MCF 10A (cell line): ENCODE data around the gene NINJ2. TPM values are rescaled to one million over a fixed set of nuclear protein-coding genes. Genes with fewer than 3 reads are reported as not detected.
A peak's percentile ranks its signal among the peaks of the same experiment; 100 is the strongest.
"Not testable (repeated sequence)": the region's sequence is repeated elsewhere in the genome, so short reads cannot be mapped to it uniquely, and the experiment has no call there.

Source experiments
- Bru-seq: library from RNA; stranded (reverse); fragments of 400-500 nt; gene quantifications from one replicate; lab custom pipeline; 2021; lab: Mats Ljungman, UMichigan
- BruChase-seq, 2 experiments: library from RNA; stranded (reverse); fragments of 400-500 nt; gene quantifications; one replicate each; lab custom pipeline; 2021; lab: Mats Ljungman, UMichigan
- BruUV-seq: library from RNA; stranded (reverse); fragments of 400-500 nt; replicated peaks from 2 replicates; lab custom pipeline; 2021; lab: Mats Ljungman, UMichigan
- CTCF ChIA-PET: fragments of 300-600 bp; sonication (Branson Sonifier 250); formaldehyde crosslinking; extraction: SDS; loops from one replicate; lab custom pipeline; 2021; ENCODE audit warnings: antibody characterized with exemption, inconsistent platforms; lab: Yijun Ruan, JAX
- POLR2A ChIA-PET: fragments of 300-600, 350-650 bp; sonication (Branson Sonifier 250); formaldehyde crosslinking; extraction: SDS; loops from one replicate; lab custom pipeline; 2020; ENCODE audit warnings: antibody characterized with exemption, inconsistent platforms; lab: Yijun Ruan, JAX
- DNase-seq: peaks from one replicate; pipeline ENCODE4 v3.0.0-alpha.2; 2018; ENCODE audit not compliant: unreplicated experiment
- H3K27ac Mint-ChIP-seq: one replicate; pipeline ENCODE4 v1.8.0; 2022; ENCODE audit warnings: mild to moderate bottlenecking, low read depth, mixed read lengths; ENCODE audit not compliant: unreplicated experiment
- H3K27me3 Mint-ChIP-seq: one replicate; pipeline ENCODE4 v1.8.0; 2022; ENCODE audit warnings: mixed read lengths; ENCODE audit not compliant: insufficient read depth, unreplicated experiment
- H3K36me3 Mint-ChIP-seq: one replicate; pipeline ENCODE4 v1.8.0; 2022; ENCODE audit warnings: mild to moderate bottlenecking, moderate library complexity, mixed read lengths; ENCODE audit not compliant: insufficient read depth, unreplicated experiment
- H3K4me1 Mint-ChIP-seq: one replicate; pipeline ENCODE4 v1.8.0; 2022; ENCODE audit warnings: mixed read lengths; ENCODE audit not compliant: insufficient read depth, unreplicated experiment
- H3K4me3 Mint-ChIP-seq: one replicate; pipeline ENCODE4 v1.8.0; 2022; ENCODE audit warnings: mild to moderate bottlenecking, moderate library complexity, mixed read lengths; ENCODE audit not compliant: unreplicated experiment
- H3K9me3 Mint-ChIP-seq: one replicate; pipeline ENCODE4 v1.8.0; 2022; ENCODE audit warnings: mixed read lengths; ENCODE audit not compliant: unreplicated experiment
- intact Hi-C: fragments of 100-400 bp; cut with micrococcal nuclease; formaldehyde crosslinking; loops from 2 replicates; pipeline ENCODE4 v1.14.1; 2022
- long read RNA-seq: library from polyadenylated mRNA; stranded (forward); transcript quantifications from one replicate; pipeline ENCODE4 v2.0.0, GENCODE V29; 2022
- total RNA-seq: library from RNA; stranded (reverse); gene quantifications from 2 replicates; pipeline ENCODE4 v1.2.3, GENCODE V29; 2022
- TF ChIP-seq, protein P1 (sequence below): fragments of 200-600 bp; IDR thresholded peaks from one replicate; pipeline ENCODE4 v1.8.0; 2022; ENCODE audit warnings: antibody characterized with exemption, mild to moderate bottlenecking; ENCODE audit not compliant: unreplicated experiment

NINJ2 gene, protein sequence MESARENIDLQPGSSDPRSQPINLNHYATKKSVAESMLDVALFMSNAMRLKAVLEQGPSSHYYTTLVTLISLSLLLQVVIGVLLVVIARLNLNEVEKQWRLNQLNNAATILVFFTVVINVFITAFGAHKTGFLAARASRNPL
- total RNA-seq (not detected in 2 replicates), Bru-seq, nascent RNA (percentile 2 among the genes with signal in this experiment), BruChase-seq, experiment 1, labeled RNA remaining after a 6-hour chase (percentile 2 among the genes with signal in this experiment), BruChase-seq, experiment 2, labeled RNA remaining after a 2-hour chase (percentile 5 among the genes with signal in this experiment)
- long read RNA-seq = 0 reads

DNA sequence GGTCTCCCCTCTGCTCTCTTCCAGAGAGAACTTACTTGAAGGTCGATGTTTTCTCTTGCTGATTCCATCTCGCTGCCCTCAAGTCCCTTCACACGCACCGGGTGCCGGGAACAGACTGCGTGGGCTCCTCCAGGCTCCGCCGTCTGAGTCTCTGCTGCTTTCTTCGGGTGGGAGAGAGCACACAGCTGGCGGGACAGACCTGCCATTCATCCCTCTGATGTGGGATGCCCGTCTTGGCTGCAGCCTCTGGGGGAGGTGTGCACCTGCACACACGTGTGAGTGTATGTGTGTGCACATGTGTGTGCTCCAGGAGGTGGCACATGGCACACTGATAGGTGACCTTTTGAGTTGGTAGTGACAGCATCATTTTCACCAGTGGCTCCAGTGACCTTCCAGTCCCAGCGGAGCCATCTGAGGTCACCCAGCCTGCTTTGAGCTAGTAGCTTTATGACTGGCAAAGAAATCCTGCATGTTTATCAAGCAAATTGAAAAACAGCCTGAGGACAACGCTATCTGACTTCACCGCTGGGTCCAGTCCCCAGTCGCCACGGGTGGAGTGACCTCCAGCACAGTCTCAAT lies at the start of gene NINJ2:
TSS of gene NINJ2 (minus strand) at position 153 of the 579 bp plus-strand sequence. CDS start at position 68, 85 bp downstream.
- BruUV-seq = no TSS peak
- H3K4me3 Mint-ChIP-seq = no peak within 1 kb of the TSS
- TF ChIP-seq, protein P1, sequence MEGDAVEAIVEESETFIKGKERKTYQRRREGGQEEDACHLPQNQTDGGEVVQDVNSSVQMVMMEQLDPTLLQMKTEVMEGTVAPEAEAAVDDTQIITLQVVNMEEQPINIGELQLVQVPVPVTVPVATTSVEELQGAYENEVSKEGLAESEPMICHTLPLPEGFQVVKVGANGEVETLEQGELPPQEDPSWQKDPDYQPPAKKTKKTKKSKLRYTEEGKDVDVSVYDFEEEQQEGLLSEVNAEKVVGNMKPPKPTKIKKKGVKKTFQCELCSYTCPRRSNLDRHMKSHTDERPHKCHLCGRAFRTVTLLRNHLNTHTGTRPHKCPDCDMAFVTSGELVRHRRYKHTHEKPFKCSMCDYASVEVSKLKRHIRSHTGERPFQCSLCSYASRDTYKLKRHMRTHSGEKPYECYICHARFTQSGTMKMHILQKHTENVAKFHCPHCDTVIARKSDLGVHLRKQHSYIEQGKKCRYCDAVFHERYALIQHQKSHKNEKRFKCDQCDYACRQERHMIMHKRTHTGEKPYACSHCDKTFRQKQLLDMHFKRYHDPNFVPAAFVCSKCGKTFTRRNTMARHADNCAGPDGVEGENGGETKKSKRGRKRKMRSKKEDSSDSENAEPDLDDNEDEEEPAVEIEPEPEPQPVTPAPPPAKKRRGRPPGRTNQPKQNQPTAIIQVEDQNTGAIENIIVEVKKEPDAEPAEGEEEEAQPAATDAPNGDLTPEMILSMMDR = no peak
- no peaks in the 10 kb centered on the region for H3K36me3 Mint-ChIP-seq
- intact Hi-C loops = no loop called here
- H3K27me3 Mint-ChIP-seq = no peaks in the 10 kb centered on the region
- no peak within 1 kb of the TSS for H3K27ac Mint-ChIP-seq
- H3K9me3 Mint-ChIP-seq = no peaks in the 10 kb centered on the region
- ChIA-PET POLR2A (interaction anchor here (0.8 to 0.9 kb wide), 2 partner anchors 11 to 65 kb away, joined by 3 read pairs; no protein-coding TSS in a partner anchor), CTCF (interaction anchor here (0.7 kb wide), 1 partner anchor 16 kb away, joined by 3 read pairs; no protein-coding TSS in a partner anchor)
- peaks cover 8% of the 10 kb centered on the region for H3K4me1 Mint-ChIP-seq
- no peak for DNase-seq

DNA sequence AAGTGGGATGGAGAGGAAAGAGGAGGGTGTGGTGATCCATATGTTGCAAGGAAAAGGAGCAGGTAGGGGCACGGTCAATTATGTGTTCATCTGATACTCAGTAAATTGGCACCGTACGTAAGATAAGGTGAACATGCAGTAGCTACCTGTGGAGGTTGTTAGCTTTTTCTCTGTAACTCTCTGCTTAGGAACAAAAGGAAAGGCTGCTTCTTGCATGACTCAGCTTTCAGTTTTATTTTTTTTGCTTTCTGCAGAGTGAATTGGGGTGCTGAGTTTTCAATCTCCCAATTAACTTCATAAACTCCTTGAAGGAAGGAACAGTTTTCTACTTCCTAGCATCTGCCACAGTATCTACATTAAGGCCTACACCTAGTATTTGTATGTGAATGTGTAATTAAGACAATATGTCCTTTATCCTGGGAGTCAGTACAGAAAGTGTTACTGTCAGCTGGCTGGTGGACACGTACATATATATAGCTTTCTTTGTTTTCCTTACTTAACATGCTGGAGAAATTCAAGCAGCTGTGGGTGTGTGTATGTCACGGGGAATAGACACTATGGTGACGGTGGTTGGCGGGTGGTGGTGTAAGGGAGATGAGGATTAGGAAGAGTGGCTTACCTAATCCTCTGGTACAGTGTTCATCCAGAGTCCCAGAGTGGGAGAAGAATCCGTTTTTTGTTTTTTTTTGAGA lies 49.1 kb upstream of the NINJ2 start:
- POLR2A ChIA-PET = interaction anchor here (0.6 to 2.2 kb wide), 10 partner anchors 9 to 142 kb away, joined by 3 to 14 read pairs (median 3); no protein-coding TSS in a partner anchor
- peak; percentile 11 for DNase-seq
- Mint-ChIP-seq H3K4me1 (peaks cover 11% of the 10 kb centered on the region), H3K27ac (peak overlapping the region; percentile 35), H3K27me3 (no peaks in the 10 kb centered on the region), H3K36me3 (no peaks in the 10 kb centered on the region), H3K9me3 (no peaks in the 10 kb centered on the region), H3K4me3 (no peak overlapping the region)
- BruUV-seq = no TSS peak
- intact Hi-C loops = no loop called here
- TF ChIP-seq, protein P1 = no peak
- CTCF ChIA-PET = no interaction called here

DNA sequence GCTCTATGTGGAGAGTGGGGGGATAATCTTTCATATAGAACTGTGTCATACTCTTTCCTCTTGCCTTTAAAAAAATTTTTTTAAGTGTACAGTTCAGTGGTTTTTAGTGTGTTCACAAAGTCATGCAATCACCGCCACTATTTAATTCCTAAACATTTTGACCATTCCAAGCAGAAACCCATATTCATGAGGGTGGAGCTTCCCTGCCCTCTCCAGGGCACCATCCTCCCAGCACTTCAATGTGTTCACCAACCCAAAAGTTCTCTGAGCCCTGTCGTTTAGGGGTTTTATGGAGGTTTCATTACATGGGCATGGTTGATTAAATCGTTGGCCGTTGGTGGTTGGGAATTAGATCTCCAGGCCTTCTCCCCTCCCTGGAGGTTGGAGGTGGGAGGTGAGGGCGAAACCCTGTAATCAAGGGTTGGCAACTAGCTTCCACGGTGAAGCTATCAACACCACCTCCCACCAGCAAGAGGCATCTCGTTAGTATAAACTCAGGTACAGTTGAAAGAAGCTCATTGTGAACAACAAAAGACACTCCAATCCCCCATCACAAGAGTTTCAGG lies 46.3 kb upstream of the NINJ2 start:
- no peaks in the 10 kb centered on the region for H3K27me3 Mint-ChIP-seq
- no peak overlapping the region for H3K4me3 Mint-ChIP-seq
- ChIA-PET POLR2A (no interaction called here), CTCF (interaction anchor here (0.6 to 1.2 kb wide), 5 partner anchors 16 to 720 kb away, joined by 3 to 5 read pairs (median 4); no protein-coding TSS in a partner anchor)
- TF ChIP-seq, protein P1 = no peak
- H3K27ac Mint-ChIP-seq = no peak overlapping the region
- H3K4me1 Mint-ChIP-seq = peaks cover 11% of the 10 kb centered on the region
- intact Hi-C loops = no loop called here
- no peak for DNase-seq
- BruUV-seq = no TSS peak
- no peaks in the 10 kb centered on the region for H3K9me3 Mint-ChIP-seq
- no peaks in the 10 kb centered on the region for H3K36me3 Mint-ChIP-seq

DNA sequence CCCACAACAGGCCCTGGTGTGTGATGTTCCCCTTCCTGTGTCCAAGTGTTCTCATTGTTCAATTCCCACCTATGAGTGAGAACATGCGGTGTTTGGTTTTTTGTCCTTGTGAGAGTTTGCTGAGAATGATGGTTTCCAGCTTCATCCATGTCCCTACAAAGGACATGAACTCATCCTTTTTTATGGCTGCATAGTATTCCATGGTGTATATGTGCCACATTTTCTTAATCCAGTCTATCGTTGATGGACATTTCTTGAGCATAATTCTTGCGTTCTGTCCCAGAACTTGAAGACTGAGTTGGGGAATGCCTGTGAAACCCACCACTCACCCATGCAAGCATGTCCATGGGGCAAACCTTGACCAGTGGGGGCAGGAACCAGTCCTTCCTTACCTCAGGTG lies 44.8 kb upstream of the NINJ2 start:
- POLR2A ChIA-PET, BruUV-seq, H3K27ac Mint-ChIP-seq, intact Hi-C loops, H3K4me3 Mint-ChIP-seq, H3K27me3 Mint-ChIP-seq, H3K36me3 Mint-ChIP-seq, CTCF ChIA-PET, H3K9me3 Mint-ChIP-seq, DNase-seq: not testable (repeated sequence)
- H3K4me1 Mint-ChIP-seq = peaks cover 11% of the 10 kb centered on the region
